Naive thymus-derived CD8-positive, alpha-beta T cell (primary cell): ENCODE measurements around the gene ADGRV1. TPM values are rescaled to one million over a fixed set of nuclear protein-coding genes. Genes with fewer than 3 reads are reported as not detected.
"Not testable (repeated sequence)": the region's sequence is repeated elsewhere in the genome, so short reads cannot be mapped to it uniquely, and the experiment has no call there.

Experiments
- ATAC-seq, 2 donors: fragments of 150-1000 bp; cut with Tn5 transposase in 1 of 2; sonication (Bioruptor Pico), chemical (Tn5 transposase) in 1 of 2; 1 replicate in 1 of 2; 2 replicates in 1 of 2; pipeline ENCODE4 v1.10.0; 2021; ENCODE audit warnings: mild to moderate bottlenecking in 2 of 2, moderate library complexity in 2 of 2
- POLR2A ChIA-PET: fragments of 350-600 bp; sonication (Branson Sonifier 250); formaldehyde crosslinking; loops from one replicate; lab custom pipeline; 2021; ENCODE audit warnings: antibody characterized with exemption; lab: Charles Lee
- DNase-seq, 10 donors: peaks; one replicate each; pipeline versions ENCODE4 v3.0.0 to v3.0.0-alpha.2; 2020 to 2022
- H3K27ac Mint-ChIP-seq, 10 donors: one replicate each; pipeline ENCODE4 v1.8.0; 2020 to 2022; ENCODE audit warnings: mild to moderate bottlenecking in 10 of 10, mixed read lengths in 10 of 10, moderate library complexity in 4 of 10, inconsistent platforms in 1 of 10
- H3K27me3 Mint-ChIP-seq, 5 donors: one replicate each; pipeline ENCODE4 v1.8.0; 2021 to 2022; ENCODE audit warnings: mixed read lengths in 5 of 5
- H3K36me3 Mint-ChIP-seq, 3 donors: one replicate each; pipeline ENCODE4 v1.8.0; 2020 to 2022; ENCODE audit warnings: mixed read lengths in 3 of 3, mild to moderate bottlenecking in 2 of 3, inconsistent platforms in 1 of 3
- H3K4me1 Mint-ChIP-seq, 4 donors: one replicate each; pipeline ENCODE4 v1.8.0; 2021 to 2022; ENCODE audit warnings: mixed read lengths in 4 of 4
- H3K4me3 Mint-ChIP-seq, 10 donors: one replicate each; pipeline ENCODE4 v1.8.0; 2020 to 2022; ENCODE audit warnings: mild to moderate bottlenecking in 10 of 10, mixed read lengths in 10 of 10, moderate library complexity in 6 of 10, inconsistent platforms in 1 of 10
- H3K9me3 Mint-ChIP-seq, 9 donors: one replicate each; pipeline ENCODE4 v1.8.0; 2020 to 2022; ENCODE audit warnings: mixed read lengths in 9 of 9, mild to moderate bottlenecking in 3 of 9, inconsistent platforms in 1 of 9, moderate library complexity in 1 of 9
- polyA plus RNA-seq, 3 donors: library from polyadenylated mRNA; unstranded; fragments of 300-500 nt; fragmentation: Illumina TruSeq; gene quantifications; one replicate each; pipeline ENCODE4 v1.2.3, GENCODE V29; 2021
- total RNA-seq, 8 experiments: library from RNA in 2 of 8; stranded (reverse) in 2 of 8; gene quantifications; one replicate each; pipeline ENCODE4 v1.2.3 and lab custom pipeline; 2021 to 2026

The ADGRV1 gene
- total and polyA plus RNA-seq, 5 experiments from 2014 or later, result 0.08 to 0.37 (median 0.13) TPM; not detected in 2

GRCh38 chr5:90916947-90917800 lies 358.6 kb downstream of the ADGRV1 start:
- no peak overlapping the region for H3K4me3 Mint-ChIP-seq
- no peak for ATAC-seq
- no peaks in the 10 kb centered on the region for H3K4me1 Mint-ChIP-seq

GRCh38 chr5:90917928-90918668 lies 359.5 kb downstream of the ADGRV1 start:
- no peak for DNase-seq
- Mint-ChIP-seq H3K27ac (no peak overlapping the region), H3K4me3 (no peak overlapping the region), H3K9me3 (no peaks in the 10 kb centered on the region), H3K4me1 (no peaks in the 10 kb centered on the region), H3K27me3 (peaks cover 0 to 7% (median 2%) of the 10 kb centered on the region in 5 donors), H3K36me3 (no peaks in the 10 kb centered on the region)
- ATAC-seq, result no peak
- POLR2A ChIA-PET, result no interaction called here

More at GRCh38 chr5:90916947-90917800, 358.6 kb downstream of the ADGRV1 start:
- Mint-ChIP-seq H3K9me3 (no peaks in the 10 kb centered on the region), H3K27ac (no peak overlapping the region), H3K36me3 (no peaks in the 10 kb centered on the region), H3K27me3 (peaks cover 0 to 7% (median 2%) of the 10 kb centered on the region in 5 donors)
- DNase-seq, result no peak
- POLR2A ChIA-PET, result interaction anchor here (0.6 kb wide), 1 partner anchor 466 kb away, joined by 5 read pairs; the partner anchor contains the start of gene ARRDC3

- H3K9me3 Mint-ChIP-seq, result peaks cover 0 to 2% (median 0%) of the 10 kb centered on the region in 9 donors
- no peak for ATAC-seq
- H3K4me3 Mint-ChIP-seq, result no peak overlapping the region
- DNase-seq, result no peak
- no peaks in the 10 kb centered on the region for H3K4me1 Mint-ChIP-seq
- no peak overlapping the region for H3K27ac Mint-ChIP-seq
- POLR2A ChIA-PET, result no interaction called here
- H3K27me3 Mint-ChIP-seq, result peaks cover 0 to 4% (median 0%) of the 10 kb centered on the region in 5 donors
- no peaks in the 10 kb centered on the region for H3K36me3 Mint-ChIP-seq
Measured at GRCh38 chr5:90921418-90921973, 362.9 kb downstream of the ADGRV1 start.

GRCh38 chr5:90924222-90924621 lies 365.6 kb downstream of the ADGRV1 start:
- H3K27me3 Mint-ChIP-seq, H3K9me3 Mint-ChIP-seq, H3K4me3 Mint-ChIP-seq, H3K36me3 Mint-ChIP-seq, H3K4me1 Mint-ChIP-seq, DNase-seq, H3K27ac Mint-ChIP-seq, POLR2A ChIA-PET, ATAC-seq: not testable (repeated sequence)

GRCh38 chr5:90929013-90929839 lies 370.6 kb downstream of the ADGRV1 start:
- POLR2A ChIA-PET, ATAC-seq, H3K27ac Mint-ChIP-seq, H3K4me1 Mint-ChIP-seq, H3K4me3 Mint-ChIP-seq, H3K36me3 Mint-ChIP-seq, DNase-seq, H3K9me3 Mint-ChIP-seq: not testable (repeated sequence)
- H3K27me3 Mint-ChIP-seq, result peaks cover 3 to 12% (median 6%) of the 10 kb centered on the region in 5 donors

- no peak for ATAC-seq
- Mint-ChIP-seq H3K4me1 (peaks cover 0 to 2% (median 0%) of the 10 kb centered on the region in 4 donors), H3K27me3 (peaks cover 3 to 12% (median 6%) of the 10 kb centered on the region in 5 donors), H3K36me3 (peaks cover 0 to 4% (median 0%) of the 10 kb centered on the region in 3 donors), H3K9me3 (peaks cover 0 to 9% (median 0%) of the 10 kb centered on the region in 9 donors), H3K4me3 (no peak overlapping the region), H3K27ac (no peak overlapping the region)
- no peak for DNase-seq
- POLR2A ChIA-PET, result no interaction called here
Measured at GRCh38 chr5:90930062-90930461, 371.5 kb downstream of the ADGRV1 start.

GRCh38 chr5:90930756-90931431 lies 372.3 kb downstream of the ADGRV1 start:
- H3K27me3 Mint-ChIP-seq, result peaks cover 3 to 12% (median 6%) of the 10 kb centered on the region in 5 donors
- peaks cover 0 to 5% (median 0%) of the 10 kb centered on the region in 3 donors for H3K36me3 Mint-ChIP-seq
- ATAC-seq (no peak), DNase-seq (no peak)
- peaks cover 0 to 2% (median 0%) of the 10 kb centered on the region in 4 donors for H3K4me1 Mint-ChIP-seq
- peaks cover 0 to 9% (median 0%) of the 10 kb centered on the region in 9 donors for H3K9me3 Mint-ChIP-seq
- H3K4me3 Mint-ChIP-seq, result no peak overlapping the region
- H3K27ac Mint-ChIP-seq, result peak overlapping the region in 1 of 10 donors; percentile 70
- POLR2A ChIA-PET, result no interaction called here

GRCh38 chr5:90932052-90932699 lies 373.6 kb downstream of the ADGRV1 start:
- peaks cover 0 to 5% (median 0%) of the 10 kb centered on the region in 3 donors for H3K36me3 Mint-ChIP-seq
- H3K27ac Mint-ChIP-seq, result peak overlapping the region in 1 of 10 donors; percentile 41
- ATAC-seq (no peak), DNase-seq (peak in 8 of 10 donors; percentile 2 to 62 (median 32))
- POLR2A ChIA-PET, result interaction anchor here (1.0 to 1.3 kb wide), 2 partner anchors 451 to 453 kb away, joined by 3 read pairs; partner anchors contain the start of gene ARRDC3
- peaks cover 0 to 2% (median 0%) of the 10 kb centered on the region in 4 donors for H3K4me1 Mint-ChIP-seq
- peaks cover 0 to 9% (median 0%) of the 10 kb centered on the region in 9 donors for H3K9me3 Mint-ChIP-seq
- H3K4me3 Mint-ChIP-seq, result no peak overlapping the region
- H3K27me3 Mint-ChIP-seq, result peaks cover 3 to 12% (median 6%) of the 10 kb centered on the region in 5 donors

GRCh38 chr5:90933298-90933697 lies 374.7 kb downstream of the ADGRV1 start:
- H3K27me3 Mint-ChIP-seq, result peaks cover 0 to 12% (median 5%) of the 10 kb centered on the region in 5 donors
- peaks cover 0 to 9% (median 0%) of the 10 kb centered on the region in 9 donors for H3K9me3 Mint-ChIP-seq
- peaks cover 0 to 2% (median 0%) of the 10 kb centered on the region in 4 donors for H3K4me1 Mint-ChIP-seq
- H3K4me3 Mint-ChIP-seq, result no peak overlapping the region
- DNase-seq (no peak), ATAC-seq (no peak)
- peak overlapping the region in 4 of 10 donors; percentile 4 to 17 (median 6) for H3K27ac Mint-ChIP-seq
- POLR2A ChIA-PET, result no interaction called here
- peaks cover 0 to 5% (median 0%) of the 10 kb centered on the region in 3 donors for H3K36me3 Mint-ChIP-seq

- H3K4me3 Mint-ChIP-seq, result no peak overlapping the region
- POLR2A ChIA-PET, result no interaction called here
Measured at GRCh38 chr5:90934091-90934719, 375.6 kb downstream of the ADGRV1 start.

More at GRCh38 chr5:90934091-90934719, 375.6 kb downstream of the ADGRV1 start:
- ATAC-seq (no peak), DNase-seq (no peak)
- Mint-ChIP-seq H3K36me3 (peaks cover 0 to 5% (median 0%) of the 10 kb centered on the region in 3 donors), H3K27me3 (peaks cover 0 to 10% (median 5%) of the 10 kb centered on the region in 5 donors), H3K9me3 (peaks cover 0 to 9% (median 0%) of the 10 kb centered on the region in 9 donors), H3K4me1 (peaks cover 0 to 2% (median 0%) of the 10 kb centered on the region in 4 donors), H3K27ac (peak overlapping the region in 1 of 10 donors; percentile 17)
